Activated naive CD8-positive, alpha-beta T cell treated with anti-CD3 and anti-CD28 coated beads, Interleukin-2, amount 50 U/mL, for 16 hours (primary cell): ENCODE results near the gene SLC20A1.
"Not testable (repeated sequence)": the region's sequence is repeated elsewhere in the genome, so short reads cannot be mapped to it uniquely, and the experiment has no call there.

Experiments
- DNase-seq: peaks from one replicate; pipeline ENCODE4 v3.0.0-alpha.2; 2020; ENCODE audit warnings: low read depth, low spot score

The SLC20A1 gene

GRCh38 chr2:112683550-112684414, 38.0 kb downstream of the SLC20A1 start:
- no peak for DNase-seq

- DNase-seq, result no peak
Observed at GRCh38 chr2:112684415-112684775, 38.7 kb downstream of the SLC20A1 start.

- DNase-seq, result no peak
Observed at GRCh38 chr2:112685271-112685884, 39.6 kb downstream of the SLC20A1 start.

DNA sequence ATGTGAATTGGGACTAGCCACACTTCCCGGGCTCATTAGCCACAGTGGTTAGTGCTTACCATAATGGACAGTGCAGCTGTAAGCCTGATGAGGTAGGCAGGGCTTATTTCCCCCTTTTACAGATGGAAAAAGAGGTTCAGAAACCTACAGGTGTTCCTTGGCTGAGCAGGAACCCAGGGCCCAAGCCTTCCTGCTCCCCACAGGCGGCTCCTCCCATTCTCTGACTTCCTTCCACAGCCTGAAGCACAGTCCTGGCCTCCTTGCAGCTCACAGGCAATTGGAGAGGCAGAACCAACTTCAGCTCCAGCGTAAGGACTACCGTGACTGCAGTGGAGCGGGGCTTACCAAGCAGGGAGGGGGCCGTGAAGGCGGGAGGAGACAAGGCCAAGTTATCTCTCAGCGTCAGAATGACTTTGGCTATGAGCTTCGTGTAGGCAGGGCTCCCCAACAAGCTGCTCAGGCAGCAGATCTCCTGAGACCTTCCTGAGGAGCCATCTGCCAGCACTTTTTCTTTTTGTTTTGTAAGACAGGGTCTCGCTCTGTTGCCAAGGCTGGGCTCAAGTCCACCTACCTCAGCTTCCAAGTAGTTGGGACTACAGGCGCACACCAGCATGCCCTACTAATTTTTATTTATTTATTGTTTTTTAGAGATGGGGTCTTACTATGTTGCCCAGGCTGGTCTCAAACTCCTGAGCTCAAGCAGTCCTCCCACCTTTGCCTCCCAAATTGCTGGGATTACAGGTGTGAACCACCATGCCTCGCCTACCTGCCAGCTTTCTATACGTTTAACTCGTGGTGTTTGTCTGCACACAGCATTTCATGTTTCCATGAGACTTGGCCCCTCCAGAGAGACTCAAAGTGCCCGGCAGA, 40.8 kb downstream of the SLC20A1 start:
- DNase-seq, result no peak

- DNase-seq, result no peak
Observed at GRCh38 chr2:112687522-112687921, 41.8 kb downstream of the SLC20A1 start.

GRCh38 chr2:112688086-112688880, 42.5 kb downstream of the SLC20A1 start:
- DNase-seq, result no peak

- DNase-seq, result peak; percentile 29
Observed at GRCh38 chr2:112690853-112691401, 45.2 kb downstream of the SLC20A1 start.

DNA sequence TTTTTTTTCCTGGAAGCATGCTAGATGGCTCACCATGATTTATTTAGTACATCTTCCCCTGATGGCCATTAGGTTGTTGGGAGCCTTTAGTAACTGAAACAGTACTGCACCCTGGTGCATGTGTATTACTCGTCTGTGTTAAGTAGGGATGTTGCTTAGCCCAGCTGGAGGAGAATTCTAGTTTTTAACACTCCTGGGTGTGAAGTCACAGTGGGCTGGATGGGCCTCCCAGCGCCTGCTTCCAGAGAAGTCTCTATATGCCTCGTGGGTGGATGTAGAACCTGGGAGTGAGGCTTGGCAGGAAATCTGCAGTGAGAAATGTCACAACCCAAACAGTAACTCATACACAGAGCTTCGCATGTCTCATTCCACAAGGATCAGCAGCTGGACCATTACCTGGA, 46.1 kb downstream of the SLC20A1 start:
- no peak for DNase-seq

- DNase-seq, result no peak
Observed at GRCh38 chr2:112692495-112692911, 46.8 kb downstream of the SLC20A1 start.

GRCh38 chr2:112692918-112693317, 47.2 kb downstream of the SLC20A1 start:
- DNase-seq, result no peak

- DNase-seq, result no peak
Observed at GRCh38 chr2:112693596-112693995, 47.9 kb downstream of the SLC20A1 start.

GRCh38 chr2:112694182-112694581, 48.4 kb downstream of the SLC20A1 start:
- no peak for DNase-seq

- DNase-seq, result no peak
Observed at GRCh38 chr2:112698834-112699515, 53.2 kb downstream of the SLC20A1 start.

DNA sequence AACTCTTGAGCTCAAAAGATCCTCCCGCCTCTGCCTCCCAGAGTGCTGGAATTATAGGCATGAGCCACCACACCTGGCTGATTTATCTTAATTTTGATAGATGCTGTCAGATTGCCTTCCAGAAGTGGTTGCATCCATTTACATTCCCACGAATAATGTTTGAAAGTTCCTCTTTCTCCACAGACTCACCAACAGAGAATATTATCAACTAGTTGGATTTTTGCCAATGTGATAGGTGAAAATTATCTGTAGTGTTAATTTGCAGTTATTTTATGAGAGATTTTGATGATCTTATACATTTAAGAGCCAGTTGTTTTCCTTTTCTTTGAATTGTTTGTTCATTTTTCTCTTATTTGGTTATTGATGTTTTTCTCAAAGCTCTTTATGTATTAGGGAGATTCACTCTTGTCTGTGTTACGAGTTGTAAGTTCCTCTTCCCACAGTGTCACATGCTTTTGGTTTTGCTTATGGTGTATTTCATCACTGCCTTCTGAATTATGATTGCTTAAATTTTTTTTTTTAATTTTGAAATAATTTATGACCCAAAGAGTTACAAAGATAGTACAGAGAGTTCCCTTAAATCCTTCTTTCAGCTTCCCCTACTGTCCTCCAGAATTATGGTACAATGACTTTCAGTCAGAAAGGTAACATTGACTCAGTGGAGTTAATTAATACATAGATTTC, 54.4 kb downstream of the SLC20A1 start:
- DNase-seq, result no peak

GRCh38 chr2:112701052-112701451, 55.3 kb downstream of the SLC20A1 start:
- no peak for DNase-seq

GRCh38 chr2:112703684-112704083, 57.9 kb downstream of the SLC20A1 start:
- DNase-seq, result no peak

GRCh38 chr2:112705575-112705974, 59.8 kb downstream of the SLC20A1 start:
- no peak for DNase-seq

DNA sequence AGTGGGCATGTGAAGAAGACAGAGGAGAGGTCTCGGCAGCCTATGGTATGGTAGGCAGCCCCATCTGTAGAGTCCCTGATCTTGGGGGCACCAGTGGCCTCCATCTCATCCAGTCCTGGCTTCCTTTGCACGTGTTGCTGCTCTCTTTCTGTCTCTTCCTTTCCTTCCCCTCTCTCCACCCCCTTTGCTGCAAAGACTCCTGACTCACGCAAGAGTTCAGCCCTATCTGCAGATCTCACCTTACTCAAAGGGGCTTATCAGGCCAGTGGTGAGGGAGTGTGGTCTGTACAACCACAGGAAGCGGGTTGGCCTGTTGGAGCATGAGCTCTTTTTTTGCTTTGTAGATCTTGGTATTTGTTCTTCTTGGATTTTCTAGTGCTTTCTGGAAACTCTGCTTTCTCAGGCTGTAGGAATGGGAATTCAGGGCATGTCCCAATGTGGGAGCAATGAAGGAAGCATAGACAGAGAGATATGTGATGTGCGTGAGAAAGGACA, 60.5 kb downstream of the SLC20A1 start:
- DNase-seq, result no peak

- DNase-seq, result not testable (repeated sequence)
Observed at GRCh38 chr2:112706947-112707346, 61.2 kb downstream of the SLC20A1 start.

DNA sequence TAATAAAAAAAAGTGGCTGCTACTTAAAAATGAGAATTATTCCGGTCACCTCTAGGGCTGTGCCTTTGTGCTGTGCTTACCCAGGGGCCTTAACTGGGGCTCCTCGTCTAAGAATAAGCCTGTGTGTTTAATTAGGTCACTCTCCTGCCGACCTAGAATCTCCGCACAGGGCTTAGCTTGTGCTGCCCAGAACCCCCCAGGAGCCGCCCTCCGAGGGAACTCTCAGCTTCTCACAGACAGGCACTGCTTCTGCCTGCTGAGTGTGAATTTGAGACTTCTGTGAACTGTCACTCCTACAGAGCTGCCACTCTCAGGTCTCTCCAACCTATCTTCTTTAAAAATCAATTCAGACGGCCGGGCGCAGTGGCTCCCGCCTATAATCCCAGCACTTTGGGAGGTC, 63.2 kb downstream of the SLC20A1 start:
- no peak for DNase-seq
